GM19328 (cell line): ENCODE measurements around the gene CPNE4.
"Not testable (repeated sequence)": the region's sequence is repeated elsewhere in the genome, so short reads cannot be mapped to it uniquely, and the experiment has no call there.

ENCODE experiments used
- ATAC-seq: cut with Tn5 transposase; IDR thresholded peaks from one replicate; pipeline ENCODE4 v1.9.1; 2021; ENCODE audit warnings: mild to moderate bottlenecking, moderate library complexity; ENCODE audit not compliant: unreplicated experiment

Gene CPNE4

GRCh38 chr3:131963442-131963841, 71.4 kb downstream of the CPNE4 start:
- ATAC-seq = not testable (repeated sequence)

- no peak for ATAC-seq
Measured at GRCh38 chr3:131962982-131963381, 71.8 kb downstream of the CPNE4 start.

GRCh38 chr3:131960324-131960723, 74.5 kb downstream of the CPNE4 start:
- ATAC-seq = no peak

GRCh38 chr3:131957980-131958379, 76.8 kb downstream of the CPNE4 start:
- no peak for ATAC-seq

GRCh38 chr3:131957511-131957910, 77.3 kb downstream of the CPNE4 start:
- no peak for ATAC-seq

- ATAC-seq = no peak
Measured at GRCh38 chr3:131948806-131949205, 86.0 kb downstream of the CPNE4 start.

- no peak for ATAC-seq
Measured at GRCh38 chr3:131944676-131945075, 90.1 kb downstream of the CPNE4 start.

- no peak for ATAC-seq
Measured at GRCh38 chr3:131933665-131934064, 101.1 kb downstream of the CPNE4 start.

GRCh38 chr3:131928593-131928992, 106.2 kb downstream of the CPNE4 start:
- no peak for ATAC-seq

GRCh38 chr3:131925571-131925970, 109.2 kb downstream of the CPNE4 start:
- ATAC-seq = no peak

- ATAC-seq = no peak
Measured at GRCh38 chr3:131922356-131922755, 112.5 kb downstream of the CPNE4 start.

GRCh38 chr3:131917006-131917405, 117.8 kb downstream of the CPNE4 start:
- no peak for ATAC-seq

GRCh38 chr3:131914090-131914691, 120.6 kb downstream of the CPNE4 start:
- no peak for ATAC-seq

- no peak for ATAC-seq
Measured at GRCh38 chr3:131912255-131912654, 122.6 kb downstream of the CPNE4 start.

- ATAC-seq = no peak
Measured at GRCh38 chr3:131907796-131908195, 127.0 kb downstream of the CPNE4 start.

- ATAC-seq = no peak
Measured at GRCh38 chr3:131903988-131904415, 130.8 kb downstream of the CPNE4 start.

- ATAC-seq = no peak
Measured at GRCh38 chr3:131901686-131902085, 133.1 kb downstream of the CPNE4 start.

- no peak for ATAC-seq
Measured at GRCh38 chr3:131900891-131901290, 133.9 kb downstream of the CPNE4 start.

- ATAC-seq = no peak
Measured at GRCh38 chr3:131899021-131899420, 135.8 kb downstream of the CPNE4 start.

GRCh38 chr3:131898346-131898745, 136.5 kb downstream of the CPNE4 start:
- no peak for ATAC-seq

GRCh38 chr3:131896285-131896684, 138.5 kb downstream of the CPNE4 start:
- no peak for ATAC-seq

- ATAC-seq = no peak
Measured at GRCh38 chr3:131895766-131896165, 139.0 kb downstream of the CPNE4 start.

- no peak for ATAC-seq
Measured at GRCh38 chr3:131892331-131892730, 142.5 kb downstream of the CPNE4 start.
